Neural progenitor cell (in vitro differentiated cells): ENCODE results near the gene PLAC8.

Source experiments
- EZH2 ChIP-seq: fragments of 200-600 bp; sonication (generic); IDR thresholded peaks from 2 replicates; pipeline ENCODE4 v1.6.1; 2017; ENCODE audit warnings: antibody characterized with exemption, mild to moderate bottlenecking, moderate library complexity
- TF ChIP-seq, protein P1 (sequence below): fragments of 200-600 bp; sonication (generic); IDR thresholded peaks from 2 replicates; pipeline ENCODE4 v1.5.1; 2017; ENCODE audit warnings: antibody characterized with exemption, mild to moderate bottlenecking

DNA sequence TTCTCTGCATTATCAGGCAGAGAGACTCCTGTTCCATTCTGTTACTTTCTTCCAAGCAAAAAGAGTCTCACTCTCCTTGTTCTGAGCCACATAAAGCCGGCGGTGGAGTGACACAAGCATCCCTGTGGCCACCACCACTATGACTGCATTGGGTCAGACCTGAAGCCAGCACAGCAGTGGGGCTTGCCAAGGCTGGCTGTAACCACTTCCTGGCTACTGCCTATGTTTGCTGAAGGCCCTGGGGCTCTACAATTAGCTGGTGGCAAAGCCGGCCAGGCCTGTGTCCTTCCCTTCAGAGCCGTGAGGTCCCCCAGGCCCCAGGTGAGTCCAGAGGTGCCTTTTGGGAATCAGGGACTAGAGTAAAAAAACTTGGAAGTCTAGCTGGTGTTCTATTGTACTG is 31.8 kb downstream of the PLAC8 start:
- TF ChIP-seq, protein P1, sequence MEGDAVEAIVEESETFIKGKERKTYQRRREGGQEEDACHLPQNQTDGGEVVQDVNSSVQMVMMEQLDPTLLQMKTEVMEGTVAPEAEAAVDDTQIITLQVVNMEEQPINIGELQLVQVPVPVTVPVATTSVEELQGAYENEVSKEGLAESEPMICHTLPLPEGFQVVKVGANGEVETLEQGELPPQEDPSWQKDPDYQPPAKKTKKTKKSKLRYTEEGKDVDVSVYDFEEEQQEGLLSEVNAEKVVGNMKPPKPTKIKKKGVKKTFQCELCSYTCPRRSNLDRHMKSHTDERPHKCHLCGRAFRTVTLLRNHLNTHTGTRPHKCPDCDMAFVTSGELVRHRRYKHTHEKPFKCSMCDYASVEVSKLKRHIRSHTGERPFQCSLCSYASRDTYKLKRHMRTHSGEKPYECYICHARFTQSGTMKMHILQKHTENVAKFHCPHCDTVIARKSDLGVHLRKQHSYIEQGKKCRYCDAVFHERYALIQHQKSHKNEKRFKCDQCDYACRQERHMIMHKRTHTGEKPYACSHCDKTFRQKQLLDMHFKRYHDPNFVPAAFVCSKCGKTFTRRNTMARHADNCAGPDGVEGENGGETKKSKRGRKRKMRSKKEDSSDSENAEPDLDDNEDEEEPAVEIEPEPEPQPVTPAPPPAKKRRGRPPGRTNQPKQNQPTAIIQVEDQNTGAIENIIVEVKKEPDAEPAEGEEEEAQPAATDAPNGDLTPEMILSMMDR: no peak
- no peak for TF ChIP-seq EZH2
